Measurements from ENCODE around the gene SCML1. TPM values are rescaled to one million over a fixed set of nuclear protein-coding genes. Genes with fewer than 3 reads are reported as not detected.

Gene SCML1
- total and polyA plus RNA-seq, 8 donors, result 7.7 to 25.7 (median 21.1) TPM

DNA sequence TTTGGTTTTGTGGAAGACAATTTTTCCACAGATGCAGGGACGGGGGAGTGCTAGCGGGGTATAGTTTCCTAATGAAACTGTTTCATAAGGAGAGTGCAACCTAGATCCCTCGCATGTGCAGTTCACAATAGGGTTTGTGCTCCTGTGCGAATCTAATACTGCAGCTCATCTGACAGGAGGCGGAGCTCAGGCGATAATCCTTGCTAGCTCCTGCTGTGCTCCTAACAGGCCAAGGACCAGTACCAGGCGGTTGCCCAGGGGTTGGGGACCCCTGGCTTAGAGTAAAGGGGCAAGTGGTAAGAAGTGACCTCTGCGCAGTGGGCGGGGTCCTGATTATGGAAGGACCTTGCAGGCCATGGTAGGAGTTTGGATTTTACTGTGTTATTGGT lies 3.8 kb downstream of the SCML1 start:
- no peak for TF ChIP-seq CTCF (IDR thresholded peaks at IDR 0.05)
- no peaks in the 10 kb centered on the region for H3K36me3 ChIP-seq
- H3K9me3 ChIP-seq, result no peaks in the 10 kb centered on the region
- ATAC-seq (no peak), DNase-seq (no peak)
- no peaks in the 10 kb centered on the region for H3K4me1 ChIP-seq
- no peak overlapping the region for H3K27ac ChIP-seq
- no peak overlapping the region for H3K4me3 ChIP-seq
- intact Hi-C loops (cut with DNase I), result no loop called here
- H3K27me3 ChIP-seq, result peaks cover 4 to 17% of the 10 kb centered on the region in 2 donors

GRCh38 chrX:17743913-17744312 lies 6.6 kb downstream of the SCML1 start:
- intact Hi-C loops (cut with DNase I), result no loop called here
- Histone ChIP-seq H3K36me3 (no peaks in the 10 kb centered on the region), H3K9me3 (no peaks in the 10 kb centered on the region), H3K27ac (no peak overlapping the region), H3K27me3 (peaks cover 1 to 4% of the 10 kb centered on the region in 2 donors), H3K4me1 (no peaks in the 10 kb centered on the region), H3K4me3 (no peak overlapping the region)
- no peak for DNase-seq
- no peak for ATAC-seq
- no peak for TF ChIP-seq CTCF (IDR thresholded peaks at IDR 0.05)

DNA sequence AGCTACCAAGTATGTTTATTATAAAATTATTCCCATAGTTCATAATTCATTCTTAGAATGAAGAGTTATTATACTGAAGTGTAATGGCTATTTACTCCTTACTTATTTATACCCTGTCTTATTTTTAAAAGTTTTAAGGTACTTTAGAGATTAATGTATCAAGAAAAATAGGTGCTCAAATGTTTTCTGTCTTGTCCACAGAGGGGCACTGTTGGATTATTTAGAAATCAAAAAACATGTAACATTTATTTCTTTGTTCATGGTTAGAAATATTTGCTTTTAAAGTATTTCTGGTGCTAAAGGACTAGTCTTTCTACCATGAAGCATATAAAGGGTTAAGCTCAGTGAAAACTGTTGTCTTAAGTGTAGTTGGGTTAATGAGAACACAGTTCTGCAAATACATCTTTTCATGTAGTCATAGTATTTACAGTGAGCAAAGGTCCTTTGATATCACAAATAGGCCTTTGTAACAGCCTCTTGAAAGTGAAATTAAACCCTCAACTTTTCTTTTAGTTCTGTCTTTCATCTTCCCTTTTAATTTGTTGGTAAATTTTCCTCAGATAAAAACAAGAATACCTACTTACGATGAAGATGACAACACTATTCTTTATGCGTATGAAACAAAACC lies 7.7 kb downstream of the SCML1 start:
- intact Hi-C loops (cut with DNase I), result no loop called here
- H3K9me3 ChIP-seq, result no peaks in the 10 kb centered on the region
- H3K27me3 ChIP-seq, result peaks cover 0 to 1% of the 10 kb centered on the region in 2 donors
- H3K4me3 ChIP-seq, result no peak overlapping the region
- no peaks in the 10 kb centered on the region for H3K4me1 ChIP-seq
- TF ChIP-seq CTCF (IDR thresholded peaks at IDR 0.05), result peak in 1 of 2 donors; percentile 29
- ATAC-seq (no peak), DNase-seq (peak in 1 of 4 donors; percentile 18)
- no peak overlapping the region for H3K27ac ChIP-seq
- peaks cover 0 to 2% of the 10 kb centered on the region in 2 donors for H3K36me3 ChIP-seq

- H3K4me3 ChIP-seq, result no peak overlapping the region
- DNase-seq (no peak), ATAC-seq (no peak)
- H3K27me3 ChIP-seq, result no peaks in the 10 kb centered on the region
- peaks cover 0 to 16% of the 10 kb centered on the region in 2 donors for H3K36me3 ChIP-seq
- no peaks in the 10 kb centered on the region for H3K4me1 ChIP-seq
- no peak for TF ChIP-seq CTCF (IDR thresholded peaks at IDR 0.05)
- H3K27ac ChIP-seq, result no peak overlapping the region
- intact Hi-C loops (cut with DNase I), result no loop called here
- H3K9me3 ChIP-seq, result no peaks in the 10 kb centered on the region
Measured at GRCh38 chrX:17747692-17748091, 10.4 kb downstream of the SCML1 start.

DNA sequence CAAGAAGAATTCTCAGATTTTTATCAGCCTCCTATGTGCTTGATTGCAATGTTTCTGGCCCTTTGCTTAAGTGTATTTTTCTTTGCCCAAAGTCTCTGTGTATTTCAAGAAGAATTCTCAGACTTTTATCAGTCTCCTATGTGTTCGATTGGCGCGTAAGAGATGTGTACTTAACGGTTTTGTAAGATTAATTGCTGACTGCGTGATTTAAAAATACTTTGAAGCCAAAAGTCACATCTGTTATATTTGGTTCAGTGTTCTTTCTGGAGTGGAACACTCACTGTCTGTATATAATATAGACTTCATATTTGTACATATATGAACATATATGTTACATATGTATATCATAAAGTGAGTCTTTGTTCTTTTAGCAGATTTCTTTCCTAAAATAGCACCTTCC lies 11.4 kb downstream of the SCML1 start:
- no peak for TF ChIP-seq CTCF (IDR thresholded peaks at IDR 0.05)
- H3K9me3 ChIP-seq, result no peaks in the 10 kb centered on the region
- intact Hi-C loops (cut with DNase I), result no loop called here

More for the DNA sequence above, 11.4 kb downstream of the SCML1 start:
- peaks cover 0 to 16% of the 10 kb centered on the region in 2 donors for H3K36me3 ChIP-seq
- H3K27me3 ChIP-seq, result no peaks in the 10 kb centered on the region
- no peak for DNase-seq
- H3K27ac ChIP-seq, result no peak overlapping the region
- H3K4me3 ChIP-seq, result no peak overlapping the region
- no peak for ATAC-seq
- no peaks in the 10 kb centered on the region for H3K4me1 ChIP-seq

Data from left lung (tissue), 10 donors.